Measurements from ENCODE around the gene GIT2.

DNA sequence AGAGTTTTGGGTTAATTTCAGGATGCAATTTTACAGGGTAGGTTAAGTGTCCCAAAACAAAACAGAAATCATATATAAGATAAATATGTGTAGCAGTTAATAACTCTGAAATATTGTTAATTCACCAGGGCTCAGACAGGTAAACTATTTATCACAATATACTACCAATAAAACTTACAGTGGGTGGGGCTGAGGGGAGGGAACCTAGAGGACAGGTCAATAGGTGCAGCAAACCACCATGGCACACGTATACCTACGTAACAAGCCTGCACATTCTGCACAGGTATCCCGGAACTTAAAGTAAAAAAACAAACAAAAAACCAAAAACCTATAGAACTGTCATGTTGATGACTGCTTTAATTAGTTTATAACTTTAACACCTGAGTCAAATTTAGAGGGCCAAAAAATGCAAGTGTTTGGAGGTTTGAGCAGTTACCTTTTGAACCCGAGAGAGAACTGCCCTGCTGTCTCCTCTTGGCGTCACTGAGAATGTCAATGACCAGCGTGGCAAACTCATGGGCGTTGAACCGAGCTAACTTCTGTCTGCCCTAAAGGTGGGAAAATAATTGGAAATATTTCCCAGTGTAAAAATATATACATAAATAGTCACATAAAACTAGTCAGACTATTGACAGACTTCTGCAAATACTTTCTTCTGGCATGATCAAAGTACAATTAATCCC is 36.6 kb downstream of the GIT2 start:
- TF ChIP-seq FOXK2 (IDR thresholded peaks at IDR 0.05) (no peak), ELF4 (IDR thresholded peaks at IDR 0.05) (no peak), SP1 (IDR thresholded peaks at IDR 0.05) (no peak), SUZ12 (IDR thresholded peaks at IDR 0.05) (no peak), LEF1 (IDR thresholded peaks at IDR 0.05; ENCODE audit: borderline replicate concordance) (no peak), FOXA1 (IDR thresholded peaks at IDR 0.05) (no peak), L3MBTL2 (conservative IDR thresholded peaks at IDR 0.05) (no peak), NFRKB (IDR thresholded peaks at IDR 0.05) (no peak), BHLHE40 (IDR thresholded peaks at IDR 0.05; ENCODE audit: borderline replicate concordance) (no peak), ARNT (IDR thresholded peaks at IDR 0.05) (no peak)

Measured in HEK293T (cell line).